HG03565 (cell line): Measurements from ENCODE around the gene STPG4.
"Not testable (repeated sequence)": the region's sequence is repeated elsewhere in the genome, so short reads cannot be mapped to it uniquely, and the experiment has no call there.

Experiments
- ATAC-seq: cut with Tn5 transposase; IDR thresholded peaks from one replicate; pipeline ENCODE4 v1.9.1; 2021; ENCODE audit warnings: mild to moderate bottlenecking, moderate library complexity; ENCODE audit not compliant: unreplicated experiment

Gene STPG4

GRCh38 chr2:47173986-47174732 lies 19.1 kb upstream of the STPG4 start:
- no peak for ATAC-seq

DNA sequence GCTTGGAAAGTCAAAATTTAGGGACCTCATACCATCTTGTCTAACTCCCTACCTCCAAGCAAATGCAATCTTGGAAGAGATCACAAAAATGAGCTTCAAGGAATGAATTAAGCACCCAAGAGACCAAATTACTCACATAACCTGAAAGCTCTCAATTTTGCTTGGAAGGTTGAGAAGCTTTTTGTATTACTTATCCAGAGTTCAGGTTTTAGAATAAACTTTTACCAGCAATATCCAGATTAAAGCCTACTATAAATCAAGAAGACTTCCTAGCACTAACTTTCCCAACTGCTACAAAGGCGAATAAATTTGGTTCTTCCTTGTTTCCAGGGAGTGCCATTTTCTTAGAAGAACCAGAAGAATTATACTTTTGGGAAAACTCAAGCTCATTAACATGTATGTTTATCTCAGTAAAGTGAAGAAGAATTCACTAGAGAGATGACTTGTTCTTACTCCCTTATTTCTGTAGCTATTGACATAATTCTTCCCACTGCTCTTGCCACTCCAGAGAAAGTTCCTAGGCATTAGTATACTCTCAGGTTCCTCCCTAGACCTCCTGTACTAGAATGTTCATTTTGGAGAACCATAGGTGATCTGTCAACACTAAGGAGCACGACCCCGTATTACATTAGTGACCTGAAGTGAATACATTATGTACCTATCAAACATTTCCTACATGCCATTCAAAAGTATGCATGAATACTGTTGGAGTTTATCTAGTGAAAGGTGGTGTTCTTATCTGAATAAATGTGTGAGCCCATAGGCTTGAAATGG lies 18.0 kb upstream of the STPG4 start:
- no peak for ATAC-seq

GRCh38 chr2:47172156-47172921 lies 17.2 kb upstream of the STPG4 start:
- no peak for ATAC-seq

- ATAC-seq: no peak
Observed at GRCh38 chr2:47169784-47170183, 14.7 kb upstream of the STPG4 start.

DNA sequence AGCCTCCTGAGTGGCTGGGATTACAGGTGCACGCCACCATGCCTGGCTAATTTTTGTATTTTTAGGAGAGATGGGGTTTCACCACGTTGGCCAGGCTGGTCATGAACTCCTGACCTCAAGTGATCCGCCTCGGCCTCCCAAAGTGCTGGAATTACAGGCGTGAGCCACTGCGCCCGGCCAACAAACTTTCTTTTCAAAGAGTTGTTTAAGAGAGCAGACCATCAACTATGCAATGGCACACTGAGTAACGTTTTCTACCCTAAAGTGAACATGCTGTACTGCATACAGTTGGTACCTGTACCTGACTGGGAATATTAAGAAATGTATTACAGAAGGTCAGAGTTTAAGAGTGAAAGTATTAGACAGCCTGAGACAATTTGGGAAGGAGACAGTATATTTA lies 13.8 kb upstream of the STPG4 start:
- ATAC-seq: not testable (repeated sequence)

DNA sequence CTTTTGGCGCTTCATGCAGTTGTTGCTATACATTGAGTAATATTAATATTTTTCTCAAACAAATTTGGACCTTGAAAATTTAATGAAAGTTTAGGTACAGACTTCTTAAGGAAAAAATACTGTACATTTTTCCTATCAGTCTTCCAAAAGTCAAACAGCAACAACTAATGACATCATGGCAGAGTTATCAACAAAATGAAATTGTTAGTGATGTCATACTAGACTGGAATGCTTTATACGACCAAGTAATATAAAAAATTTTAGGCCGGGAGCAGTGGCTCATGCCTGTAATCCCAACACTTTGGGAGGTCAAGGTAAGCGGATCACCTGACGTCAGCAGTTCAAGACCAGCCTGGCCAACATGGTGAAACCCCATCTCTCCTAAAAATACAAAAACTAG lies 12.0 kb upstream of the STPG4 start:
- ATAC-seq: no peak

DNA sequence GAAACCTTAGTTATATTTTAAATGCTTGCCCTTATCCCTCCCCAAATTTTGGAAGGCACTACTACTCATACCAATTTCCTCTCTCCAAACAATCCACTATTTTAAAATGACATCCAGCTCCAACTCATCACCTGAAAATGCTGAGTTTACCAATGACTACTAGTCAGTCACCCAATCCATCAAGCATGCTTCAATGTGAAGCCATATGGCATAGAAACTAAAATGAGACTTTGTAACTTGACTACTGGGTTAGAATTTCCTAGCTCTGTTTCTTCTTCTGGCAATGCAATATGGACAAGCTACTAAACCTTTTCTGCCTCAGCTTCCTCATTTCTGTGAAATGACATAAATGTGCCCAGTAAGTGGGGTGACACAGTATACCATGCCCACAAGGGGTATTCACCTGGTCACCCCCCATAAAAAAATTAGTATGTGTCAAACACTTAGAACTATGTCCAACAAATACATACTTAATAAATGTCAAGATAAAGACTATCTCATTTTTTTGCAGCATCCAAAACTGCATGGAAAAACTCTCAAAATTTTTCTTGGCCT lies 10.0 kb upstream of the STPG4 start:
- no peak for ATAC-seq

DNA sequence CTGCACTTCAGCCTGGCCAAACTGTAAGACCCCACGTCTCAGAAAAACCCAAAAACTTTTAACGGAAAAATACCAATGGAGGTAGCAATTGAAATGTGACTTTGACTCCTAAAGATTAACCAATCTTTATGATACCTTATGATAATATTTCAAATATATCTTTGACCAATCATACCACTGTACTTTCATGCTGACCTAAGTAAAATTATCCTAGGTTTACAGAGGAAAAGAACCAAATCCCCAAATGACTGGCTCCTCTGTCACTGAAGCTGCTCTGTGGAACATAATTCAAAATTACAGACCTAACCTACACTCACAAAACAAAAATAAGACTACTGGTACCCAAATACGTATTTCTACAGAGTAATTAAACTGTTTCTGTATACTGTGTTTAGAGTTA lies 7.7 kb upstream of the STPG4 start:
- no peak for ATAC-seq

DNA sequence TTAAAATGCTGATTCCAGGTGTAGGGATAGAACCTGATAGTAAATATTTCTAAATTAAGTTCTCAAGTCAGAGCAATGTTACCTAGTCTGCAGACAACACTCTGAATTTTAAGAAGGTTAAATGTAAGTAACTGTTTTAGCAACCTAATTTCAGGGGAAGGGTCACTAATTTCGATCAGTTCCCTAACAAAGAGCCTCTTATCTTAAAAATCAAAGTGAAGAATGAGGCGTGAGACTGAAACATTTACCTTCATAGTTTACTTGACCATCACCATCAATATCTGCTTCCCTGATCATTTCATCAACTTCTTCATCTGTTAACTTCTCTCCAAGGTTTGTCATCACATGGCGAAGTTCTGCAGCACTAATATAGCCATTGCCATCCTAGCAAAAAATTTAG lies 6.4 kb upstream of the STPG4 start:
- no peak for ATAC-seq

DNA sequence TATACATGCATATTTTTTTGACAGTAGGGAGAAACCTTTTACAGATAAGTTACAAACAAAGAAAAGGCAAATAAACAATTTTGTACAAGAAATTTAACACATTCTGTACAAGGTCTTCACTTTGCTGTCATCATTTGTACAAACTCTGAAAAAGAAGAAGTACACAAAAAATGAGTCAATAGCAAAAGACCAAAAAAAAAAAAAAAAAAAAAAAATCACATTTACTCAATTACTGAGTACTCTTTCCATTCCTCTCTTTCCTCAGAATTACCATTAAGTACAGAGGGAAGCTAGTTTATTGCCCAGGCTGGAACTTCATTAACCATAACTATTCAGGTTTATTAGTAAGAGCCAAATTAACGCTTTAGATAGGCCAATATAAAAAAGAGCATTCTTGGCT lies 5.6 kb upstream of the STPG4 start:
- ATAC-seq: no peak

DNA sequence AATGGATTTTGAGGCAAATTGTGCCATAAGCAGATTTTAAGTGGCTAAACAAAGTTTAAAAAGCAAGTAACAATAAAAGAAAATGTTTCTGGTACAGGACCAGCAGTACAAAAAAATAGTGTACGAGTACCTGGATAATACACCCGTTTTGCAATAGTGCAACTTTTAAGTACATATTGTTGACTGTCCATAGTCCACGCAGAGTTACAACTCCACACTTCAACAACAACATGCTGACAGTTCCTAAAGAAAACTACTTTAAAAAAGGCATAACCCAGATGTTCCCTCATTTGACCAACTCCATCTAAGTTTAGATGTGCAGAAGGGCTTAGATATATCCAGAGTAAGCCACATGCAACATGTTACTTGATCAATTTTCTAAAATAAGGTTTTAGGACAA lies 5.1 kb upstream of the STPG4 start:
- no peak for ATAC-seq

DNA sequence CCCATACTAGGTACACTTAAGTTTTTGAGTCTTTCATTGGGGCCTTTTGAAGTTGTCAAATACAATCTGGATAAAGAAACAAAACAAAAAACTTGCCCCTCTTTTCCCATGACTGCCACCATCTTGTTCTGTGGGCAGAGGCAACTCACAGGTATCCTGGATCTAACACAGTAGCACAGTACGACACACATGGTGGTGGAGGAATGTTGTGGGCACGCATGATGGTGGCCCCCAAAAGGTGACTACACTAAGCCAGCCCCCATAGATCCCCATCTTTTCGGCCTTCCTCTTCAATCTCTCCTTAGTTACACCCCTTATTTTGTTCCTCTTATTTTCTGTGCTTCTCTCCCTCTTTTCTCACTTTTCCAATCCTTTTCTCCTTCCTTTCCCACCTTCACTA lies 4.5 kb upstream of the STPG4 start:
- ATAC-seq: no peak

DNA sequence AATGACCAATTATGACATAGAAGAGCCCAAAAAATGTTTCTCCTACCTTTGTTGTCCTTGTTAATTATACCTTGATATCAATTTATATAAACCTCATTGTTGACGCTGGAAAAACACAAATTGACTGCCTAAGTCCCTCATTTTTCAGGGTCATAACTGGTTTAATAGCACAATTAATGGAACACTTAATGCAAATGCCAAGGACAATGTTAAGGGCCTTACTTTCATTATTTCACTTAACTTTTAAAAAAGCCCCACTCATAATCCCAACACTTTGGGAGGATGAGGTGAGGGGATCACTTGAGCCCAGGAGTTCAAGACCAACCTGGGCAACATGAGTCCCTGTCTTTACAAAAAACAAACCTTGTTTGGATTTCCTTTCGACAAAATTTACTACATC lies 3.5 kb upstream of the STPG4 start:
- no peak for ATAC-seq

DNA sequence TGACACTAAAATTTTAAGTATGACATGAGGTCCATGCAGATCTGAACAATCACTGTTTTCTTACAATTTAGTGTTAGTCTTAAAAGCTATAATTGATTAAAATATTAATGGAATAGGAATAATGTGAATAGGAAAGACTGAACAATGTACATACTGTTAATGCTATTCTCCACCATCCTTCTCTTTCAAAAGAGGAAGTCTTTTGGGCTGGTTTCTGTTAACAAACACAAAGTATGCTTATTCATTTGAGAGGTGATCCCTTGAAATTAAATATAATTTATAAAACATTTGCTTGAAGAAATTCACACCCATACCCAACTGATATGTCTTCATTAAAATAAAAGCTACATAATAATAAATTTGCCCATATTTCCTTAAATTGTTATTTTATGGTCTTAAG lies 2.3 kb downstream of the STPG4 start:
- ATAC-seq: no peak

- no peak for ATAC-seq
Observed at GRCh38 chr2:47150175-47150574, 4.9 kb downstream of the STPG4 start.

DNA sequence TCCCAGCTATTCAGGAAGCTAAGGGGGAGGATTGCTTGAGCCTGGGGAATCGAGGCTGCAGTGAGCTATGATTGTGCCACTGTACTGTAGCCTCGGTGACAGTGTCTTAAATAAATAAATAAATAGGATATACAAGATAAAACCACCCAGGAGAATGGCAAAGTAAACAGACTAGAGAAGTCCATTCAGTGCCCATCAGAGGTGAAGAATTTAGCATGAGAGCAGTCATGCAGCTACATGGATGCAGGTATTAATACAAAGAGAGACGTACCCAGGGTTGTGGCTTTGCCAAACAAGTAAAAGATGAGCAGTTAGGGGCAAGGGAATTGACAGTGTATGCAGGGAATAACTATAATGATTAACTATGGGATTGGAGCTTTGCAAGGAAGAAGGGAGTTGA lies 8.1 kb downstream of the STPG4 start:
- no peak for ATAC-seq

DNA sequence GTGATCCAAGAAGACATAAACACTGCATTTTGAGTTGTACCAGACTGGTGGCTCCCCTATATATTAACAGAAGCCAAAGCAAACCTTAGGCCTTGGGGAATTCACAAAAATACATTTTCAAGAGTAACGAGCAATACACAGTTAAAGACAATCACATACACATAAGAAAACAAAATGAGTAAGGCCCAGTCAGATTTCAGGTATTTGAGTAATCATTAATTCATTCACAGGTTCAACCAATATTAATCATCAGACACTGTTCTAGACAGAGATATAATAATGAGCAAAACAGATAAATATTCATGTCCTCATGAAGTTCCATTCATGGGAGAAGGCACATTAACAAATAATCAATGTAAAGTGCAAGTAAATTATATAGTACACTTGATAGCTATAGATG lies 9.6 kb downstream of the STPG4 start:
- ATAC-seq: no peak

GRCh38 chr2:47141520-47141919 lies 13.6 kb downstream of the STPG4 start:
- ATAC-seq: no peak

- ATAC-seq: no peak
Observed at GRCh38 chr2:47134386-47135090, 20.6 kb downstream of the STPG4 start.

GRCh38 chr2:47133046-47133445 lies 22.1 kb downstream of the STPG4 start:
- no peak for ATAC-seq

DNA sequence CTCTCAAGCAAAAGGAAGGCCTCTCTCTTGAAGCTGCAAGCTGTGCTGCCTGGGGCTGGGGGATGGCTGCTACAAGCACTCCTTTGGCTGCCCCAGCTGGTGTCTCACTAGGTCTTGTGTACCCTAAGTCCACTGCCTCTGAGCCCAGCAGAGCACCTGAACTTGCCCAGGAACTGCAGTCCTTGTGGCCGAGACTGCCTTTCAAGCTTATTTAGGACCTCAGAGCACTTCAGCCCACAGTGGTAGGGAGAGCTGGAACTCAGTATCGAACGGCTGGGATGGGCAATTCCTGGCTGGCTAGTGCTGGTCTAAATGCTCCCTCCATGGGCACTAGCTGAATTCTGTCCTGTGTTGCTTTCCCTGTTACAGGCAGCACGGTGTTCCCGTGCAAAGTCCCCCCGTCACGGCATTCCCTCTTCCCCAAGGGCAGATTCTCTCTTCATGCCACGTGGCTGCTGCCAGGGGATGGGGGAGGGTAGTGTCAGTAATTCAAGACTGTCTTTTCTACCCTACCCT lies 25.9 kb downstream of the STPG4 start:
- ATAC-seq: no peak
